Measurements from ENCODE around the gene SLCO4C1. TPM values are rescaled to one million over a fixed set of nuclear protein-coding genes. Genes with fewer than 3 reads are reported as not detected.

Gene SLCO4C1, protein sequence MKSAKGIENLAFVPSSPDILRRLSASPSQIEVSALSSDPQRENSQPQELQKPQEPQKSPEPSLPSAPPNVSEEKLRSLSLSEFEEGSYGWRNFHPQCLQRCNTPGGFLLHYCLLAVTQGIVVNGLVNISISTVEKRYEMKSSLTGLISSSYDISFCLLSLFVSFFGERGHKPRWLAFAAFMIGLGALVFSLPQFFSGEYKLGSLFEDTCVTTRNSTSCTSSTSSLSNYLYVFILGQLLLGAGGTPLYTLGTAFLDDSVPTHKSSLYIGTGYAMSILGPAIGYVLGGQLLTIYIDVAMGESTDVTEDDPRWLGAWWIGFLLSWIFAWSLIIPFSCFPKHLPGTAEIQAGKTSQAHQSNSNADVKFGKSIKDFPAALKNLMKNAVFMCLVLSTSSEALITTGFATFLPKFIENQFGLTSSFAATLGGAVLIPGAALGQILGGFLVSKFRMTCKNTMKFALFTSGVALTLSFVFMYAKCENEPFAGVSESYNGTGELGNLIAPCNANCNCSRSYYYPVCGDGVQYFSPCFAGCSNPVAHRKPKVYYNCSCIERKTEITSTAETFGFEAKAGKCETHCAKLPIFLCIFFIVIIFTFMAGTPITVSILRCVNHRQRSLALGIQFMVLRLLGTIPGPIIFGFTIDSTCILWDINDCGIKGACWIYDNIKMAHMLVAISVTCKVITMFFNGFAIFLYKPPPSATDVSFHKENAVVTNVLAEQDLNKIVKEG
- total RNA-seq = not detected in 2 replicates

GRCh38 chr5:102296178-102296817 is at the start of gene SLCO4C1:
SLCO4C1 (minus strand) TSS chr5:102296284; CDS start chr5:102296262, 22 bp downstream.

Other genes starting within 250 kb of the SLCO4C1 start
- not detected in 2 replicates for gene SLCO6A1, start 202.7 kb upstream of the SLCO4C1 start, total RNA-seq

Measured in placental epithelial cell (primary cell).